Heart right ventricle (tissue), 16 donors: ENCODE measurements around the gene NARF. TPM values are rescaled to one million over a fixed set of nuclear protein-coding genes. Genes with fewer than 3 reads are reported as not detected.
A peak's percentile ranks its signal among the peaks of the same experiment; 100 is the strongest.

Source experiments
- ATAC-seq, 8 donors: fragments of 200-7000 bp; cut with Tn5 transposase; one replicate each; pipeline ENCODE4 v1.9.1; 2020; ENCODE audit warnings: mild to moderate bottlenecking in 8 of 8, moderate library complexity in 8 of 8, moderate number of reproducible peaks in 1 of 8
- DNase-seq, 2 donors: peaks; one replicate each; pipeline ENCODE4 v3.0.0-alpha.2; 2020
- H3K27ac ChIP-seq, 10 donors: fragments of 200-600 bp; sonication (generic) in 2 of 10; one replicate each; pipeline versions ENCODE4 v1.5.0 to v1.8.0; 2020 to 2022; ENCODE audit warnings: mild to moderate bottlenecking in 3 of 10
- H3K27me3 ChIP-seq, 7 donors: fragments of 200-600 bp; one replicate each; pipeline ENCODE4 v1.8.0; 2021 to 2022; ENCODE audit warnings: mild to moderate bottlenecking in 2 of 7
- H3K36me3 ChIP-seq, 9 donors: fragments of 200-600 bp; sonication (generic) in 1 of 9; one replicate each; pipeline versions ENCODE4 v1.5.0 to v1.8.0; 2020 to 2022; ENCODE audit warnings: mild to moderate bottlenecking in 2 of 9
- H3K4me1 ChIP-seq, 9 donors: fragments of 200-600 bp; sonication (generic) in 1 of 9; one replicate each; pipeline versions ENCODE4 v1.5.0 to v1.8.0; 2020 to 2022; ENCODE audit warnings: mild to moderate bottlenecking in 4 of 9
- H3K4me3 ChIP-seq, 10 donors: fragments of 200-600 bp; sonication (generic) in 2 of 10; one replicate each; pipeline versions ENCODE4 v1.5.0 to v1.8.0; 2020 to 2022; ENCODE audit warnings: mild to moderate bottlenecking in 7 of 10, moderate library complexity in 2 of 10
- H3K9me3 ChIP-seq, 11 donors: fragments of 200-600 bp in 10 of 11; sonication (generic) in 2 of 11; one replicate each; pipeline versions ENCODE4 v1.5.0 to v1.8.0; 2013 to 2022; ENCODE audit warnings: mild to moderate bottlenecking in 2 of 11, control low read depth in 1 of 11, moderate library complexity in 1 of 11
- WGBS, 2 donors: extraction: QIAGEN DNeasy Blood & Tissue Kit; methylation state at CpG; one replicate each; pipeline ENCODE4 v1.1.7; 2013; ENCODE audit warnings: inconsistent platforms in 1 of 2; 5-methylcytosine and 5-hydroxymethylcytosine counted together
- intact Hi-C, 10 donors: fragments of 100-400 bp; cut with DNase I; formaldehyde crosslinking; loops; one replicate each; pipeline versions ENCODE4 v1.11.1 to v1.14.2; 2022
- polyA plus RNA-seq, 2 donors: library from polyadenylated mRNA; stranded (reverse); fragments of 200-250 nt; gene quantifications; one replicate each; pipeline ENCODE4 v1.2.3, GENCODE V29; 2013
- total RNA-seq, 10 donors: library from RNA; stranded (reverse); fragmentation: NEBNext Ultra II Directional in 3 of 10; extraction: Animal tissue kit (Norgen Biotek cat#: 25700) in 3 of 10; gene quantifications; one replicate each; pipeline versions ENCODE4 v1.2.1 to v1.2.4, GENCODE V29; 2021 to 2023
- TF ChIP-seq, protein P1 (sequence below), 9 donors: fragments of 200-600 bp; sonication (generic) in 2 of 9; IDR thresholded peaks; one replicate each; pipeline versions ENCODE4 v1.5.0 to v1.8.0; 2021 to 2022; ENCODE audit warnings: antibody characterized with exemption in 9 of 9, mild to moderate bottlenecking in 5 of 9, moderate library complexity in 1 of 9
- donor health status: Arrhythmogenic right ventricular cardiomyopathy.
- donor health status: ischemic (EF 13 %, LVEDD 7.1; RV severe dilation, severe dysfunction).
- donor health status: healthy with polysubstance abuse.
- donor health status: DM: no; HTN: yes; CAD: no.
- donor health status: DM: no; HTN: no; CAD: no.
- donor health status: ischemic (EF 25% LVEDD 6.9; RV normal size, moderate dysfunction).
- donor health status: ischemic (EF 25% LVEDD 5.7; RV mildly dilated, moderate dysfunction).
- donor health status: healthy.
- donor health status: DM: yes; HTN: yes; CAD: no.
- donor health status: Ischemic cardiomyopathy.
- donor health status: ischemic (EF 35%, LVEDD 5.7; RV mildly dilated, moderate dysfunction).
- donor health status: nonischemic (EF 11% LVEDD 7.7; RV severe dilation, severe dysfunction).
- donor health status: DM: yes; HTN: yes; CAD: no.
- donor health status: PGD.
- donor health status: ischemic (EF 29% LVEDD 5.4; RV normal size, mild dysfunction).
- donor health status: nonischemic (EF 23%, LVEDD 6.1; RV moderate dilation, normal function).

NARF gene
- total and polyA plus RNA-seq, 12 donors: 48.4 to 179 (median 64.5) TPM

DNA sequence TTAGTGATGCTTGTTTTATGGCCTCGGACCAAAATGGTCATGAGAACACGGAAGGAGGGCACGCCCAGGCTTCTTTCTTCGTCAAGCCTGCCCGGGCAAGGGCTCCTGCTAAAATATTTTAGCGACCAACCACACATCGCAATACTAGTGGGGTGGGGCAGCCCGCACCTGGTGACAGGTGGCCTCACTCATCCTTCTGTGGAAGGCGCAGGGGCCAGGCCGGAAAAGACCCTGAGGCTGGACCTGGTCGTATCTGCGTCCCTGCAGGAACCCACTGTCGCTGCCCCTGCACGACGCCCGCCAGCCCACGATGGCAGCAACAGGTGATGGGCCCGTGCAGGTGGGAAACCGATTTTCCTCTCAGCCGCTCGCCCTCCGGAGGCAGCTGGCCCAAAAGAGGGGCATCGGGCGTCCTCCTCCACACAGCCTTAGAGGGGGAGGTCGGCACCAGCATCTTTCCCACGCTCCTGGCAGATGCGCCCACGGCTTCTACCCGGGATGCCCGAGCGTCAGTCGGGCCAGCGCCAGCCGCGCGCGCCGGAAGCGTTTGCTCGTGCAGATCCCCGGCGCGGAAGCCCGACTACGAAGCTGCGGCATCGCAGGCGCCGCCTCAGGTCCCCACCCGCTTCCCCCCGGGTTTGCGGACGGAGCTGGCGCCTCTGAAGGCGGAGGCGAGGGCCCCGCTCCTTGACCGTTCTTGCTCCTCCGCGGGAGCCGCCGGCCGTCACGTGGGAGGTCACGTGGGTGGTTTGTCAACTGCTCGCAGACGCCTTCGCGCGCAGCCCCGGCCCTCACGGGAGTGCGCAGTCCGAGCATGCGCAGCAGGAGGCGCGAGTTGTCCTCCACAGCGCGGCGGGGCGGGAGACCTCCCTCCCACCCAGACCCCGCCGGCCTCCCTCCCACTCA, 38.2 kb downstream of the NARF start:
- ATAC-seq (peak; percentile 81 to 94 (median 90)), DNase-seq (peak; percentile 96 to 97)
- H3K4me1 ChIP-seq: peaks cover 6 to 30% (median 15%) of the 10 kb centered on the region in 9 donors
- intact Hi-C loops: loop anchor here in 6 of 10 donors (1.0 to 10.0 kb wide), 7 partner anchors 23 to 144 kb away; partner anchors contain the start of genes FOXK2 (in 1 of the 6), NARF (in 1 of the 6) and TEX19 (in 1 of the 6)
- no peaks in the 10 kb centered on the region for H3K9me3 ChIP-seq
- no peaks in the 10 kb centered on the region for H3K27me3 ChIP-seq
- no peaks in the 10 kb centered on the region for H3K36me3 ChIP-seq
- 9 to 10% methylated on average over 76 to 83 of the region's 83 CpGs for WGBS, 2 donors
- H3K27ac ChIP-seq: peak overlapping the region; percentile 74 to 89 (median 82)
- peak overlapping the region; percentile 44 to 84 (median 68) for H3K4me3 ChIP-seq
- TF ChIP-seq, protein P1, sequence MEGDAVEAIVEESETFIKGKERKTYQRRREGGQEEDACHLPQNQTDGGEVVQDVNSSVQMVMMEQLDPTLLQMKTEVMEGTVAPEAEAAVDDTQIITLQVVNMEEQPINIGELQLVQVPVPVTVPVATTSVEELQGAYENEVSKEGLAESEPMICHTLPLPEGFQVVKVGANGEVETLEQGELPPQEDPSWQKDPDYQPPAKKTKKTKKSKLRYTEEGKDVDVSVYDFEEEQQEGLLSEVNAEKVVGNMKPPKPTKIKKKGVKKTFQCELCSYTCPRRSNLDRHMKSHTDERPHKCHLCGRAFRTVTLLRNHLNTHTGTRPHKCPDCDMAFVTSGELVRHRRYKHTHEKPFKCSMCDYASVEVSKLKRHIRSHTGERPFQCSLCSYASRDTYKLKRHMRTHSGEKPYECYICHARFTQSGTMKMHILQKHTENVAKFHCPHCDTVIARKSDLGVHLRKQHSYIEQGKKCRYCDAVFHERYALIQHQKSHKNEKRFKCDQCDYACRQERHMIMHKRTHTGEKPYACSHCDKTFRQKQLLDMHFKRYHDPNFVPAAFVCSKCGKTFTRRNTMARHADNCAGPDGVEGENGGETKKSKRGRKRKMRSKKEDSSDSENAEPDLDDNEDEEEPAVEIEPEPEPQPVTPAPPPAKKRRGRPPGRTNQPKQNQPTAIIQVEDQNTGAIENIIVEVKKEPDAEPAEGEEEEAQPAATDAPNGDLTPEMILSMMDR (IDR thresholded peaks at IDR 0.05): peak in 1 of 9 donors; percentile 18

- Histone ChIP-seq H3K9me3 (no peaks in the 10 kb centered on the region), H3K27ac (peak overlapping the region; percentile 74 to 89 (median 82)), H3K36me3 (no peaks in the 10 kb centered on the region), H3K27me3 (no peaks in the 10 kb centered on the region), H3K4me1 (peaks cover 6 to 30% (median 15%) of the 10 kb centered on the region in 9 donors), H3K4me3 (peak overlapping the region; percentile 44 to 84 (median 68))
- intact Hi-C loops: loop anchor here in 6 of 10 donors (1.0 to 10.0 kb wide), 7 partner anchors 22 to 145 kb away; partner anchors contain the start of genes FOXK2 (in 1 of the 6), NARF (in 1 of the 6) and TEX19 (in 1 of the 6)
- TF ChIP-seq, protein P1 (IDR thresholded peaks at IDR 0.05): no peak
- peak in 1 of 2 donors; percentile 36 for DNase-seq
- 7 to 8% methylated on average over 62 to 66 of the region's 66 CpGs for WGBS, 2 donors
- peak; percentile 39 to 55 (median 44) for ATAC-seq
Measured at GRCh38 chr17:82497483-82498405, 39.2 kb downstream of the NARF start.

DNA sequence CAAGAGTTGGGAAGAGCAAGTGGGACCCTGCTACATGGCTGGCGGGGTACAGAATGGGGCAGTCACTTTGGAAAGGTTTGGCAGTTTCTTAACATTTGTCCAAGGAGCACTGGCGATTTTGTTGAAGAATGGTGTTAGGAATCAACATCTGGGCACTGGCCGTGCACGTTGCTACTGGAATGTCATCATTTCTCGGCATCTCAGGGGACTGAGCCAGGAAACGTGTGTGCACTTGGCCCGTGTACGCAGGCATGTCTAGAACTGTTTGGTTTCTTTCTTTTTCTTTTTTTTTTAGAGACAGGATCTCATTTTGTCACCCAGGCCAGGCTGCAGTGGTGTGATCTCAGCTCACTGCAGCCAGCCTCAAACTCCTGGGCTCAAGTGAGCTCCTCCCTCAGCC, 43.7 kb downstream of the NARF start:
- Histone ChIP-seq H3K27me3 (no peaks in the 10 kb centered on the region), H3K36me3 (no peaks in the 10 kb centered on the region), H3K4me1 (peaks cover 0 to 18% (median 3%) of the 10 kb centered on the region in 9 donors), H3K4me3 (no peak overlapping the region), H3K9me3 (no peaks in the 10 kb centered on the region), H3K27ac (no peak overlapping the region)
- 48 to 55% methylated on average over 8 of the region's 8 CpGs for WGBS, 2 donors
- TF ChIP-seq, protein P1 (IDR thresholded peaks at IDR 0.05): no peak
- no peak for ATAC-seq
- no peak for DNase-seq
- intact Hi-C loops: no loop called here
